NCI-H146 (cell line): Measurements from ENCODE around the gene GPR150.

ENCODE experiments used
- DNase-seq: peaks from one replicate; lab custom pipeline; 2025; lab: John Stamatoyannopoulos, UW

GPR150 gene

GRCh38 chr5:95652849-95653248, 33.0 kb downstream of the GPR150 start:
- DNase-seq = no peak

- DNase-seq = no peak
Observed at GRCh38 chr5:95654196-95654595, 34.3 kb downstream of the GPR150 start.

GRCh38 chr5:95655575-95655974, 35.7 kb downstream of the GPR150 start:
- no peak for DNase-seq

- DNase-seq = no peak
Observed at GRCh38 chr5:95660060-95660459, 40.2 kb downstream of the GPR150 start.

GRCh38 chr5:95662946-95663345, 43.1 kb downstream of the GPR150 start:
- DNase-seq = no peak

GRCh38 chr5:95664204-95664786, 44.4 kb downstream of the GPR150 start:
- peak; percentile 13 for DNase-seq

GRCh38 chr5:95667061-95667618, 47.3 kb downstream of the GPR150 start:
- DNase-seq = no peak

- DNase-seq = no peak
Observed at GRCh38 chr5:95667678-95668077, 47.8 kb downstream of the GPR150 start.

- no peak for DNase-seq
Observed at GRCh38 chr5:95668216-95668615, 48.3 kb downstream of the GPR150 start.

- no peak for DNase-seq
Observed at GRCh38 chr5:95668728-95669127, 48.8 kb downstream of the GPR150 start.

GRCh38 chr5:95669540-95669939, 49.7 kb downstream of the GPR150 start:
- DNase-seq = peak; percentile 1

GRCh38 chr5:95669985-95670384, 50.1 kb downstream of the GPR150 start:
- DNase-seq = no peak

GRCh38 chr5:95670568-95670967, 50.7 kb downstream of the GPR150 start:
- no peak for DNase-seq
